Activated T-helper 17 cell treated with anti-CD3 and anti-CD28 coated beads, Interleukin-2, amount 50 U/mL, for 72 hours (primary cell): ENCODE data around the gene PCMTD2. TPM values are rescaled to one million over a fixed set of nuclear protein-coding genes. Genes with fewer than 3 reads are reported as not detected.
"Not testable (repeated sequence)": the region's sequence is repeated elsewhere in the genome, so short reads cannot be mapped to it uniquely, and the experiment has no call there.

Source experiments
- ATAC-seq: fragments of 150-1000 bp; cut with Tn5 transposase; replicated peaks from 2 replicates; pipeline ENCODE4 v1.10.0; 2021; ENCODE audit warnings: mild to moderate bottlenecking, moderate library complexity
- H3K27ac Mint-ChIP-seq: one replicate; pipeline ENCODE4 v1.8.0; 2022; ENCODE audit warnings: mixed read lengths
- H3K27me3 Mint-ChIP-seq: one replicate; pipeline ENCODE4 v1.8.0; 2022; ENCODE audit warnings: mixed read lengths
- H3K36me3 Mint-ChIP-seq: one replicate; pipeline ENCODE4 v1.8.0; 2022; ENCODE audit warnings: low read depth, mild to moderate bottlenecking, mixed read lengths
- H3K4me1 Mint-ChIP-seq: one replicate; pipeline ENCODE4 v1.8.0; 2022; ENCODE audit warnings: mixed read lengths
- H3K4me3 Mint-ChIP-seq: one replicate; pipeline ENCODE4 v1.8.0; 2022; ENCODE audit warnings: mild to moderate bottlenecking, mixed read lengths
- H3K9me3 Mint-ChIP-seq: one replicate; pipeline ENCODE4 v1.8.0; 2022; ENCODE audit warnings: mixed read lengths
- total RNA-seq, 2 donors: library from RNA; stranded (reverse); gene quantifications; one replicate each; pipeline ENCODE4 v1.2.3, GENCODE V29; 2022

PCMTD2 gene
- total RNA-seq, 2 donors from 2014 or later: 29.6 to 37.9 TPM

DNA sequence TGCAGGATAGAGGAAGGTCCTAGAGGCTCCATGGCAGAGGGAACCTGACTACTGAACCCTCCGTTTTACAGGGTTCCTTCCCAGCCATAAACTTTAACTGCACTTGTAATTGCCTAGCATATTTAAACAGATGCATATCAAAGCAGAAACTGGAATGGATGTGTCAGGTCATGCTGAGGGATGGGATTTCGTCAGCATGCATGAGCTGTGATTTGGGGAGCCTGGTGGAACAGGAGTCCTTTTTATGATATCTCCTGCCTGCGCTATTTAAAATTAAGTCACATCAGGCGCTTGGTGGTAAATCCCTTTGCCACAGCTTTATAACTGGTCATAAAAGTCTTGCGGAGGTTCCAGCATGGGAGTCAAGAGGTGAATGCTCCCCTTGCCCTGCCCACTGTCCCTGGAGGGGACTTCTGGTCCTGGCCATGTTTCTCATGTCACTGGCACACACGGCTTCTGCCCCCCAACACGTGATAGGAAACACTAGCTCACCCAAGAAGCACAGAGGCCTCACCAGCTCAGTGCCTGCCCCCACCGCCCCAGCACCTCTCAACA is 26.0 kb upstream of the PCMTD2 start:
- Mint-ChIP-seq H3K27me3 (no peaks in the 10 kb centered on the region), H3K4me3 (no peak overlapping the region), H3K27ac (no peak overlapping the region), H3K4me1 (peaks cover 18% of the 10 kb centered on the region), H3K9me3 (no peaks in the 10 kb centered on the region), H3K36me3 (no peaks in the 10 kb centered on the region)
- ATAC-seq: no peak

DNA sequence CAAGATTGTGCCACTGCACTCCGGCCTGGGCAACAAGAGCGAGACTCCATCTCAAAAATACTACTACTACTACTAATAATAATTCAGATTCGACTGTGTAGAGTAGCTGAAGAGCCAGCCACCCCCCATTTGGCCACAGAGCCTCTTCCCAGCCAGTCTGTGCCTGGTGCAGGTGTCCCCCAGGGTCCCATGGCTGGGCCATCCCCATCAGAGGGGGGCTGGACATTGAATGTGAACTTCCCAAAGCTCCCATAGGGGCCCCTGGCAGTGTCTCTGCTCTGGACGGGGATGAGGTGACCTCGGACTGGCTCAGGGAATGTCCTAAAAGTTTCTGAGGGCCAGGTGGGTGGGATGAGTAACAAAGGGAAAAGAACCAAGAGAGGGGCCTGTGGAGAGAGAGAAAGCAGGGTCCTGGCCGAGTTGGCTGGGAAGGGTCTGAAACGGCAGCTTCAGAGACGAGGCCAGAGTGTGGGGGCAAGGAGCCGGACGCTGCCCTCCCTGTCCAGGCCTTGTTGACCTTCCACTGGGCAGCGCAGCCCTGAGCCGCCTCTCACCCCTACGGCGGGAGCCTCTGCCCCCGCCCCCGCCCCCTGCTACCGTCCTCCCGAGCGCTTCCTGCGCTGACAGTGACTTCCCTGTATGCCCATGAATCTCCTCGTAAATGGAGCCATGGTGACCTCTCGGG is 24.9 kb upstream of the PCMTD2 start:
- Mint-ChIP-seq H3K36me3 (no peaks in the 10 kb centered on the region), H3K4me1 (peaks cover 12% of the 10 kb centered on the region), H3K9me3 (no peaks in the 10 kb centered on the region), H3K27me3 (no peaks in the 10 kb centered on the region), H3K27ac (no peak overlapping the region), H3K4me3 (no peak overlapping the region)
- no peak for ATAC-seq

DNA sequence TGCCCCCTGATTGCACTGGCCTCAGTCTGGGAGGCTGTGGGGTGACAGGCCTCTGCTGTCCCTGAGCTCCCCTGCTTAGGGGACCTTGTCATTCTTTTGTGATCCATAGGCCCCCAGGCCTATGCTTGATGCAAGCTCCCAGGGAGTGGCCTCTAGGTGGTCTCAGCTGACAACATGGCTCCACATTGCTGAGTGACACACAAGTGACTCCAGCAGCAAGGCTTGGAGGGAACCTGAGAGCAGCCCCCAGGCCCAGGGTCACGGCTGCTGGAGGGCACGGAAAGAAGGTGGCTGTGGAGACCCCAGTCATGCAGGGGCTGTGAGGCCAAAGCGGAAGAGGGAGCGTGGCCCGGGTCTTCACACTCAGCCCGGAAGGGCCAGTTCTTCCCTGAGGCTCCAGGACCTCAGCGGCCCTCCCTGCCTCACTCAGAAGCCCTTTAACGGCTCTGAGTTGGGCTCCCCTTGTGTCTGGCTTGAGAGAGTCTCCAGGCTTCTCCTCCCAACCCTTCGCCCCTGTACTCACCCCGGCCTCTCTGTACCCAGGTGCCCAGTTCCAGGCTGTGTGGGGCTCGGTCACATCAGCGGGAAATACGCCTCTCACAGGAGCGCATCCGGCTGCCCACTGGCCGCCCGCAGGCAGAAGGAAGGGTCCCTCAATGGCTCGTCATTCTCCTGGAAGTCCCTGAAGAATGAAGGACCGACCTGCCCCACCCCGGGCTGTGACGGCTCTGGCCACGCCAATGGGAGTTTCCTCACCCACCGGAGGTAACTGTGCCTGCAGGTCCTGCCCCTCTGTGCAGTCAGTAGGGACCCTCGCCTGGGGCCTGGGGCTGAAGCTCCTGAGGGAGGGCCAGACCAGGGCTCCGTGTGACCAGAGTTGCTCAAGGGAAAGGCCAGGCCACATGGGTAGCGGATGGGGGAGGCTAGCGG is 23.7 kb upstream of the PCMTD2 start:
- H3K4me3 Mint-ChIP-seq: no peak overlapping the region
- no peaks in the 10 kb centered on the region for H3K27me3 Mint-ChIP-seq

DNA sequence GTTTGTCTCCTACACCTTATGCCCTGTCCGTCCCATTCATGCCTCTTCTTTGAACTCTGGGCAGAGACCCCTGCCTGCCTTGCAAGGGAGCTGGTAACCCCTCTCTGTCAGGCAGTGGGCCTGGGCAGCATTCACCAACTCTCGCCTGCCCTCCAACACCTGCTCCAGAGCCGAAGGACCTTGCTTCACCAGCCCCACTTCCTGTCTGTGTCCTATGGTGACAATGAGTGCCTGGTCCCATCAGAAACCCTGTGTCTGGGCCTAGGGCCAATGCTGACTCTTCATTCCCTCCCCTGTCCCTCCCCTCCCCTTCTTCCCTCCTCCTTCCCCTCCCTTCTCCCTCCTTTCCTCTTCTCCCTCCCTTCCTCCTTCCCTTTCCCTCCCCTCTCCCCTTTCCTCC is 22.8 kb upstream of the PCMTD2 start:
- no peaks in the 10 kb centered on the region for H3K27me3 Mint-ChIP-seq
- H3K27ac Mint-ChIP-seq: no peak overlapping the region
- H3K4me1 Mint-ChIP-seq: peaks cover 12% of the 10 kb centered on the region
- no peaks in the 10 kb centered on the region for H3K9me3 Mint-ChIP-seq
- ATAC-seq: no peak
- no peaks in the 10 kb centered on the region for H3K36me3 Mint-ChIP-seq
- no peak overlapping the region for H3K4me3 Mint-ChIP-seq

More for the DNA sequence above, 23.7 kb upstream of the PCMTD2 start:
- no peaks in the 10 kb centered on the region for H3K9me3 Mint-ChIP-seq
- ATAC-seq: no peak
- no peak overlapping the region for H3K27ac Mint-ChIP-seq
- no peaks in the 10 kb centered on the region for H3K36me3 Mint-ChIP-seq
- peaks cover 12% of the 10 kb centered on the region for H3K4me1 Mint-ChIP-seq

- H3K27me3 Mint-ChIP-seq: no peaks in the 10 kb centered on the region
- H3K27ac Mint-ChIP-seq: peak overlapping the region; percentile 23
- H3K4me3 Mint-ChIP-seq: no peak overlapping the region
Observed at GRCh38 chr20:64233725-64234124, 21.8 kb upstream of the PCMTD2 start.

GRCh38 chr20:64234291-64234791 is 21.2 kb upstream of the PCMTD2 start:
- H3K9me3 Mint-ChIP-seq: no peaks in the 10 kb centered on the region
- no peak overlapping the region for H3K27ac Mint-ChIP-seq
- ATAC-seq: no peak
- H3K27me3 Mint-ChIP-seq: no peaks in the 10 kb centered on the region
- no peaks in the 10 kb centered on the region for H3K36me3 Mint-ChIP-seq
- H3K4me3 Mint-ChIP-seq: no peak overlapping the region
- peaks cover 7% of the 10 kb centered on the region for H3K4me1 Mint-ChIP-seq

More at GRCh38 chr20:64233725-64234124, 21.8 kb upstream of the PCMTD2 start:
- no peaks in the 10 kb centered on the region for H3K36me3 Mint-ChIP-seq
- H3K4me1 Mint-ChIP-seq: peaks cover 7% of the 10 kb centered on the region
- no peaks in the 10 kb centered on the region for H3K9me3 Mint-ChIP-seq
- ATAC-seq: no peak

DNA sequence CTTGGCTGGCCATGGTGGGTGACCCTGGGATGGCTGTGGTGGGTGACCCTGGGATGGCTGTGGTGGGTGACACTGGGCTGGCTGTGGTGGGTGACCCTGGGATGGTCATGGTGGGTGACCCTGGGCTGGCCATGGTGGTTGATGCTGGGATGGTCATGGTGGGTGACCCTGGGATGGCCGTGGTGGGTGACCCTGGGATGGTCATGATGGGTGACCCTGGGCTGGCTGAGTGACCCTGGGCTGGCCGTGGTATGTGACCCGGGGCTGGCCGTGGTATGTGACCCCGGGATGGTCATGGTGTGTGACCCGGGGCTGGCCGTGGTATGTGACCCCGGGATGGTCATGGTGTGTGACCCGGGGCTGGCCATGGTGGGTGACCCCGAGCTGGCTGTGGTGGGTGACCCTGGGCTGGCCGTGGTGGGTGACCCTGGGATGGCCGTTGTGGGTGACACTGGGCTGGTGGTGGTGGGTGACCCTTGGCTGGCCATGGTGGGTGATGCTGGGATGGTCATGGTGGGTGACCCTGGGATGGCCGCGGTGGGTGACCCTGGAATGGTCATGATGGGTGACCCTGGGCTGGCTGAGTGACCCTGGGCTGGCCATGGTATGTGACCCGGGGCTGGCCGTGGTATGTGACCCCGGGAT is 20.5 kb upstream of the PCMTD2 start:
- H3K27ac Mint-ChIP-seq, H3K4me1 Mint-ChIP-seq, H3K9me3 Mint-ChIP-seq, H3K4me3 Mint-ChIP-seq, H3K36me3 Mint-ChIP-seq, H3K27me3 Mint-ChIP-seq, ATAC-seq: not testable (repeated sequence)

GRCh38 chr20:64236137-64237088 is 19.1 kb upstream of the PCMTD2 start:
- Mint-ChIP-seq H3K4me3 (no peak overlapping the region), H3K27me3 (no peaks in the 10 kb centered on the region), H3K4me1 (peaks cover 7% of the 10 kb centered on the region), H3K36me3 (no peaks in the 10 kb centered on the region), H3K9me3 (no peaks in the 10 kb centered on the region), H3K27ac (no peak overlapping the region)
- ATAC-seq: no peak

DNA sequence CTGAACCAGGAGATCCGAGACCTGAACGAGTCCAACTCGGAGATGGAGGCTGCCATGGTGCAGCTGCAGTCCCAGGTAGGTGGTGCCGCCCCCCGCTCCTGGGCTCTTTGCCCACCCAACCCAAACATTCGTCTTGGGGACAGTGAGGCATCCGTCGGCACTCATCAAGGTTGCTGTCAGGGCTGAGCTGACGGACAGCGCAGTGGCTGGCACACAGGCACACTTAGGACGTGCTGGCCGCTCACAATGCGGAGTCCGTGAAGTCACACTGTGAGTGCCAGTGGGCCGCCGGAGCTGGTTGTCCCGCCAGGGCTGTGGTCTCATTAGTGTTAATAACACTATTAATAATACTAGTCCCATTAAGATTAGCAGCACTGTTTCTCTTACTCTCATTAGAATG is 18.2 kb upstream of the PCMTD2 start:
- Mint-ChIP-seq H3K4me1 (peaks cover 7% of the 10 kb centered on the region), H3K4me3 (no peak overlapping the region), H3K27ac (no peak overlapping the region), H3K9me3 (no peaks in the 10 kb centered on the region), H3K27me3 (no peaks in the 10 kb centered on the region), H3K36me3 (no peaks in the 10 kb centered on the region)
- ATAC-seq: no peak

DNA sequence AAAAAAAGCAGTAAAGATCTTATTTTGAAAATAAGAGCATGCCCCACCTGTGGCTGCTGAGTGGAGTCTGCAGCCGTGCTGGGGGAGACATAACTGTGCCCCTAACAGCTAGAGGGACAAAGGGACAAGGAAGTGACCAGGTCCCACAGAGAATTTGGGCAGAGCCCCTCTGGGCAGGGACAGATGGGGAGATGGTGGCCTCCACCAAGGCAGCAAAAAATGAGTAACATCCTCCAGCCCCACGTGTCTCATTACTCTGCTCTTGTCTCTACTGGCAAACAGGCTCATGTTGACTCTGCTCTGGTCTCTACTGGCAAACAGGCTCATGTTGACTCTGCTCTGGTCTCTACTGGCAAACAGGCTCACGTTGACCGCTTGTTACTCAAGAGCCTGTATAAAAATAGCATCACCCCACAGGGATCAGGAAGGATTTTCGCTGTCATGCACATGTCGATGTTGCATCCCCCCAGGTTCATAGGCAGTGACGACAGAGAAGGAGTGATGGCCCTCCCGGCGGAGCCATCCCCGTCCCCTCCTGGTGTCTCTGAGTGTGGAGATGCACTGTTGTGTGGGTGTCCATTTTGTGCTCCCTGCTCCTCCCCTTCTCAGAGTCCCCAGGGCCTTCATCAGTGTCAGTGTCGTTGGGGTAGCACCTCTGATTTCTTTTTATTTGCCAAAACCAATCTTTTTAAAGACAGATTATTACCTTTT is 17.3 kb upstream of the PCMTD2 start:
- no peaks in the 10 kb centered on the region for H3K9me3 Mint-ChIP-seq
- ATAC-seq: no peak
- H3K36me3 Mint-ChIP-seq: no peaks in the 10 kb centered on the region
- H3K4me3 Mint-ChIP-seq: no peak overlapping the region
- H3K27me3 Mint-ChIP-seq: no peaks in the 10 kb centered on the region
- H3K4me1 Mint-ChIP-seq: peaks cover 6% of the 10 kb centered on the region
- H3K27ac Mint-ChIP-seq: no peak overlapping the region

DNA sequence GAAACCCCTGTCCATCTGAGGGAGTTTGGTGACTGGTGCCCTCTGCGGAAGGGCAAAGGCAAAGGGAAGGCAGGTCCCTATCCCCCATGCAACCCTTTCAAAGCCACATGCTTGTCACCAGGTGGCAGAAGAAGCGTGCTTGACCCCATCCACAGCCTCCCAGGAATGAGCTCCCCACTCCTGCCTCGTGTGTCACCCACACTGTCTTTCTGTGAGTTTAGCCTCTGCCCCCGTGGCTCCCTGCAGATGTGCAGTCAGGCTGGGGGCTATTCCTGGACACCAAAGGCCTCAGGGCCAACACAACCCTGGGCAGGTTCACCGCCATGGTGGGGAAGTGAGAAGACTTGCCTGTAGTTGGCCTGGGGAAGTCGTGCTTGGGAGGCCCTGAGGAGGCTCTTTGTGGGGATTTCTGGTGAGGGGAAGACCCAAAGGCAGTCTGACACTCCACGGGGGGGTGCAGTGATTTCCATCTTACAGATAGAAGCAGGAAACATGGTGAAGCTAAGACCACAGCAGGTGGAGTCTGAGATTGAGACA is 16.6 kb upstream of the PCMTD2 start:
- no peak overlapping the region for H3K27ac Mint-ChIP-seq
- no peaks in the 10 kb centered on the region for H3K9me3 Mint-ChIP-seq
- no peak overlapping the region for H3K4me3 Mint-ChIP-seq
- no peaks in the 10 kb centered on the region for H3K27me3 Mint-ChIP-seq
- no peak for ATAC-seq
- H3K4me1 Mint-ChIP-seq: no peaks in the 10 kb centered on the region
- H3K36me3 Mint-ChIP-seq: no peaks in the 10 kb centered on the region

DNA sequence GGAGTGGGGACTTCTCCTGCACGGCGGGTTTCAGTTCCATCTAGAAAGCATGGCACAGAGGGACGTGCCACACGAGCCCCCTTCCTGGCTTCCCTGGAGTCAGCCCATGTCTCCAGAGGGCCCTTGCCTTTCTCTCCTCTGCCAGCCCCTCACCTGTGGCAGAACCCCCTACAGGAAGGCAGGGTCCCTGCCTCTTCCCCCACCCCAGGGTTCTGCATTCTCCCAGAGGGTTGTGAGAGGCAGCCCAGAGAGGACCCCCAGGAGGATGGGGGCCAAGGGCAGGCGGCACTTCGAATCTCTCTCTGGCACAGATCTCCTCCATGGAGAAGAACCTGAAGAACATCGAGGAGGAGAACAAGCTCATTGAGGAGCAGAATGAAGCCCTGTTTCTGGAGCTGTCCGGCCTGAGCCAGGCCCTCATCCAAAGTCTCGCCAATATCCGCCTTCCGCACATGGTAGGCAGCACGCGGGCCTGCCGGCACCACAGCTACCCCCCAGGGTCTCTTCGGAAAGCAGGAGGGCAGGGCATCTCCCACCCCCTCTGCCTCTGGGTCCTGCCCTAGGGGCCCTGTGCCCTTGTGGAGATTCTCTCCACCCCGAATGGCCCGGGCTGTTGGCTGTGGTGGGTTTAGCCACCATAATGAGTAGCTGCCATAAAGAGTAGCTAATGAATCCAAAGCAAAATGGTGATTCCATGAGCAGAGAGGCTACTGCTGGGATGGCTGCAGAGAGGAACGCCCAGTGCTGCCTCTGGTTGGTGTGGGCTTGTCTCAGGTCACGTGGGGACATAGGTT is 15.9 kb upstream of the PCMTD2 start:
- no peaks in the 10 kb centered on the region for H3K9me3 Mint-ChIP-seq
- no peak overlapping the region for H3K4me3 Mint-ChIP-seq
- H3K27me3 Mint-ChIP-seq: peaks cover 3% of the 10 kb centered on the region
- ATAC-seq: no peak
- H3K36me3 Mint-ChIP-seq: no peaks in the 10 kb centered on the region
- H3K4me1 Mint-ChIP-seq: no peaks in the 10 kb centered on the region
- no peak overlapping the region for H3K27ac Mint-ChIP-seq
